ENCODE results near the gene ST3GAL2. TPM values are rescaled to one million over a fixed set of nuclear protein-coding genes. Genes with fewer than 3 reads are reported as not detected.

The ST3GAL2 gene
- total and polyA plus RNA-seq, 9 of the 15 experiments (the other 6 are each of a cell fraction or from before 2014, with no cell fraction given) = 1.5 to 108 (median 34.3) TPM

DNA sequence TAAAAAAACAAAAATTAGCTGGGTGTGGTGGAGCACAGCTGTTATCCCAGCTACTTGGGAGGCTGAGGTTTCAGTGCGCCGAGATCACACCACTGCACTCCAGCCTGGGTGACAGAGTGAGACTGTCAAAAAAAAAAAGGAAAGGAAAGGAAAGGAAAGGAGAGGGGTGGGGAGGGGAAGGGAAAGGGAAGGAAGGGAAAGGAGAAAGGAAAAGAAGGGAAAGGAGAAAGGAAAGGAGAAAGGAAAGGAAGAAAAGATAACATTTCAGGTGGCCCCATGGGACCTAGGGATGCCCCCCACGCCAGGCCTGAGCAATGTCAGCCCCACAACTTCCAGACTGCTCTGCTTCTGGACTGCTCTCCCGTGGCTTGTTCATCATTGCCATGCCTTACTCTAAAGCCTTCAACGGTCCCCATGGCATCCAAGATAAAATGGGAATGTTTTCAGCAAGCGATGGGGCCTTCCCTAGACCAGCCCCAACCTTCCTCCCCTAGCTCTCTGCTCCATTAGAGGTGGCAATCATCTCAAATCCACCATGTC, 55.4 kb downstream of the ST3GAL2 start:
- BruUV-seq (replicated peaks) = no TSS peak
- H3K79me2 ChIP-seq (ENCODE audit: control insufficient read depth, insufficient read depth, low read length) = peaks cover 4% of the 10 kb centered on the region; the same call in 1 of the 3 replicates
- H3K9me1 ChIP-seq (ENCODE audit: control insufficient read depth, insufficient read depth, low read length) = peaks cover 2% of the 10 kb centered on the region
- no peak overlapping the region for H3K27ac ChIP-seq (ENCODE audit: extremely low read depth, low read depth, low read length)
- ATAC-seq = no peak
- H3K4me2 ChIP-seq (ENCODE audit: insufficient read depth, low read length) = no peak overlapping the region
- peaks cover 0 to 18% of the 10 kb centered on the region in 2 experiments; a peak in 2 of 5 replicates for H3K4me1 ChIP-seq (replicated peaks in 1 of 2; ENCODE audit: control insufficient read depth in 2 of 2, insufficient read depth in 2 of 2, low read length in 2 of 2)
- peaks cover 5% of the 10 kb centered on the region; the same call in 1 of the 2 replicates for H4K20me1 ChIP-seq (replicated peaks; ENCODE audit: control insufficient read depth, insufficient read depth, low read length)
- ChIA-PET CTCF (ENCODE audit: low intra/inter-chr PET ratio) (no interaction called here), POLR2A (interaction anchor here (0.6 to 0.8 kb wide), 2 partner anchors 13 to 1498 kb away, joined by 3 to 4 read pairs; no protein-coding TSS in a partner anchor)
- 94% methylated on average over 6 of the region's 6 CpGs for WGBS (ENCODE audit: insufficient coverage, low coverage, missing lambda C conversion rate)
- H2AFZ ChIP-seq (ENCODE audit: low read depth, low read length) = no peak overlapping the region
- in situ Hi-C loops (cut with MboI) = no loop called here
- H3K36me3 ChIP-seq (ENCODE audit: control insufficient read depth, insufficient read depth, low read length) = peaks cover 90% of the 10 kb centered on the region; the same call in 2 of the 3 replicates
- peak; percentile 24 for TF ChIP-seq HNRNPK (IDR thresholded peaks at IDR 0.05; ENCODE audit: low read depth, low read length, poor library complexity, severe bottlenecking)
- TF ChIP-seq, protein P1, sequence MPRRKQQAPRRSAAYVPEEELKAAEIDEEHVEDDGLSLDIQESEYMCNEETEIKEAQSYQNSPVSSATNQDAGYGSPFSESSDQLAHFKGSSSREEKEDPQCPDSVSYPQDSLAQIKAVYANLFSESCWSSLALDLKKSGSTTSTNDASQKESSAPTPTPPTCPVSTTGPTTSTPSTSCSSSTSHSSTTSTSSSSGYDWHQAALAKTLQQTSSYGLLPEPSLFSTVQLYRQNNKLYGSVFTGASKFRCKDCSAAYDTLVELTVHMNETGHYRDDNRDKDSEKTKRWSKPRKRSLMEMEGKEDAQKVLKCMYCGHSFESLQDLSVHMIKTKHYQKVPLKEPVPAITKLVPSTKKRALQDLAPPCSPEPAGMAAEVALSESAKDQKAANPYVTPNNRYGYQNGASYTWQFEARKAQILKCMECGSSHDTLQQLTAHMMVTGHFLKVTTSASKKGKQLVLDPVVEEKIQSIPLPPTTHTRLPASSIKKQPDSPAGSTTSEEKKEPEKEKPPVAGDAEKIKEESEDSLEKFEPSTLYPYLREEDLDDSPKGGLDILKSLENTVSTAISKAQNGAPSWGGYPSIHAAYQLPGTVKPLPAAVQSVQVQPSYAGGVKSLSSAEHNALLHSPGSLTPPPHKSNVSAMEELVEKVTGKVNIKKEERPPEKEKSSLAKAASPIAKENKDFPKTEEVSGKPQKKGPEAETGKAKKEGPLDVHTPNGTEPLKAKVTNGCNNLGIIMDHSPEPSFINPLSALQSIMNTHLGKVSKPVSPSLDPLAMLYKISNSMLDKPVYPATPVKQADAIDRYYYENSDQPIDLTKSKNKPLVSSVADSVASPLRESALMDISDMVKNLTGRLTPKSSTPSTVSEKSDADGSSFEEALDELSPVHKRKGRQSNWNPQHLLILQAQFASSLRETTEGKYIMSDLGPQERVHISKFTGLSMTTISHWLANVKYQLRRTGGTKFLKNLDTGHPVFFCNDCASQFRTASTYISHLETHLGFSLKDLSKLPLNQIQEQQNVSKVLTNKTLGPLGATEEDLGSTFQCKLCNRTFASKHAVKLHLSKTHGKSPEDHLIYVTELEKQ (CRISPR knock-in tag; IDR thresholded peaks at IDR 0.05) = no peak
- H3K4me3 ChIP-seq = no peak overlapping the region
- no peak overlapping the region for H3K9ac ChIP-seq (ENCODE audit: insufficient read depth in 1 of 2, low read depth in 2 of 2, low read length in 2 of 2)
- intact Hi-C loops (cut with micrococcal nuclease) = no loop called here
- no peaks in the 10 kb centered on the region for H3K27me3 ChIP-seq (ENCODE audit: control insufficient read depth in 2 of 2, insufficient read depth in 2 of 2, low read length in 2 of 2)
- no peaks in the 10 kb centered on the region for H3K9me3 ChIP-seq (replicated peaks; ENCODE audit: control insufficient read depth, insufficient read depth, low read depth, low read length)
- no peak for FAIRE-seq
- no peak for DNase-seq (ENCODE audit: extremely low read depth in 1 of 4, low spot score in 3 of 4)

All from K562 (cell line).